Gastrocnemius medialis (tissue), 4 donors: ENCODE data around the gene ZNF423. TPM values are rescaled to one million over a fixed set of nuclear protein-coding genes. Genes with fewer than 3 reads are reported as not detected.
A peak's percentile ranks its signal among the peaks of the same experiment; 100 is the strongest.

Experiments used
- ATAC-seq, 2 donors: fragments of 150-250 bp; one replicate each; pipeline ENCODE4 v1.9.1; 2016
- DNase-seq, 2 donors: peaks; one replicate each; pipeline ENCODE4 v3.0.0-alpha.2; 2019
- H3K27ac ChIP-seq, 4 donors: fragments of 200-600 bp; sonication (generic); 1 replicate in 1 of 4; 2 replicates in 3 of 4; pipeline ENCODE4 v1.5.1; 2016 to 2018; ENCODE audit warnings: mild to moderate bottlenecking in 2 of 4, moderate library complexity in 1 of 4
- H3K27me3 ChIP-seq, 3 donors: fragments of 200-600 bp; sonication (generic) in 2 of 3; 1 replicate in 1 of 3; 2 replicates in 2 of 3; pipeline versions ENCODE4 v1.5.1 to v1.6.0; 2016 to 2019; ENCODE audit warnings: mild to moderate bottlenecking in 1 of 3, moderate library complexity in 1 of 3
- H3K36me3 ChIP-seq, 2 donors: fragments of 200-600 bp; sonication (generic) in 1 of 2; one replicate each; pipeline ENCODE4 v1.5.1; 2017 to 2018
- H3K4me1 ChIP-seq, 2 donors: fragments of 200-600 bp; sonication (generic) in 1 of 2; one replicate each; pipeline ENCODE4 v1.5.1; 2016 to 2017; ENCODE audit warnings: mild to moderate bottlenecking in 2 of 2
- H3K4me3 ChIP-seq, 4 donors: fragments of 200-600 bp; sonication (generic) in 3 of 4; 1 replicate in 1 of 4; 2 replicates in 3 of 4; pipeline ENCODE4 v1.5.1; 2016 to 2019; ENCODE audit warnings: mild to moderate bottlenecking in 2 of 4
- H3K9me3 ChIP-seq, 3 donors: fragments of 200-600 bp; sonication (generic) in 2 of 3; 1 replicate in 1 of 3; 2 replicates in 2 of 3; pipeline ENCODE4 v1.5.1; 2016 to 2019
- CTCF ChIP-seq, 5 experiments: fragments of 450-650 bp in 3 of 5; fragments of 200-600 bp in 2 of 5; sonication (generic) in 2 of 5; IDR thresholded peaks in 4 of 5; conservative IDR thresholded peaks in 1 of 5; 1 replicate in 4 of 5; 2 replicates in 1 of 5; pipeline ENCODE4 v1.5.1; 2016 to 2019; ENCODE audit warnings: antibody characterized with exemption in 5 of 5, mild to moderate bottlenecking in 3 of 5, moderate library complexity in 3 of 5
- POLR2A ChIP-seq, 2 donors: fragments of 450-650 bp; IDR thresholded peaks; one replicate each; pipeline ENCODE4 v1.6.1; 2017; ENCODE audit warnings: antibody characterized with exemption in 2 of 2, mild to moderate bottlenecking in 2 of 2, moderate library complexity in 2 of 2
- in situ Hi-C, 4 donors: fragments of 200-750 bp; cut with MboI; loops; one replicate each; pipeline versions ENCODE4 v1.15.0 to v1.8.0; 2017; ENCODE audit warnings: low sequenced_read_pairs in 4 of 4
- intact Hi-C: fragments of 100-400 bp; cut with DNase I; formaldehyde crosslinking; loops from one replicate; pipeline ENCODE4 v1.15.1; 2023; ENCODE audit warnings: low total_unique reads
- total RNA-seq, 4 donors: library from RNA; depleted of rRNA; stranded (reverse); fragments of >200 nt; gene quantifications; one replicate each; pipeline versions ENCODE4 v1.1.0 to v1.2.3, GENCODE V29; 2016

ZNF423 gene
- total RNA-seq, 4 donors from 2014 or later = 8.4 to 15.8 (median 12.5) TPM

DNA sequence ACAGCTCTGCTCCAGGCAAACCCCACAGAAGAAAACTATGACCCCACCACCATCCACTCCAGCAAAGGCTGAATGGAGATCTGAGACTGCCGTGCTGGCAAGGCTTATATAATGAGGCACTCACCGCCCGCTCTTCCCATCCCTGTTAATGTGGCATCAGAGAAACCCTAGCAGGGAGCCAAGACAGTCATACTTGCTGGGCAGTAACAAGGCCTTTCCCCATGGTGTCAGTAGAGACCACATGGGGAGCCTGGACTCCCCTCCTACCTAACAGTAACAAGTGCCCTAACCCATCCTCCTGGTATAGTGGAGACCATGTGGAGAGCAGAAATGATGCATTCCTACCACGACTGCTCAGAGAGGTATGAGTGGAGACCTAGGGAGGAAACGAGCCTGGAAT, 247.1 kb downstream of the ZNF423 start:
- no peak overlapping the region for H3K4me3 ChIP-seq
- intact Hi-C loops = loop anchor here (2.0 kb wide), 1 partner anchor 268 kb away; no protein-coding TSS in a partner anchor
- peaks cover 0 to 6% of the 10 kb centered on the region in 2 donors for H3K4me1 ChIP-seq
- H3K27ac ChIP-seq = no peak overlapping the region
- no peaks in the 10 kb centered on the region for H3K27me3 ChIP-seq
- no peaks in the 10 kb centered on the region for H3K9me3 ChIP-seq
- in situ Hi-C loops = loop anchor here (25.0 kb wide), 1 partner anchor 254 kb away; the partner anchor contains the start of gene ZNF423 (in 4 of the 4)
- peak; percentile 58 to 92 for ATAC-seq
- TF ChIP-seq POLR2A (IDR thresholded peaks at IDR 0.05) (no peak), CTCF (IDR thresholded peaks at IDR 0.05 in 4 of 5, conservative IDR thresholded peaks at IDR 0.05 in 1 of 5) (peak in 4 of 5 experiments; percentile 25 to 60 (median 52))
- DNase-seq = peak in 1 of 2 donors; percentile 45
- H3K36me3 ChIP-seq = no peaks in the 10 kb centered on the region

DNA sequence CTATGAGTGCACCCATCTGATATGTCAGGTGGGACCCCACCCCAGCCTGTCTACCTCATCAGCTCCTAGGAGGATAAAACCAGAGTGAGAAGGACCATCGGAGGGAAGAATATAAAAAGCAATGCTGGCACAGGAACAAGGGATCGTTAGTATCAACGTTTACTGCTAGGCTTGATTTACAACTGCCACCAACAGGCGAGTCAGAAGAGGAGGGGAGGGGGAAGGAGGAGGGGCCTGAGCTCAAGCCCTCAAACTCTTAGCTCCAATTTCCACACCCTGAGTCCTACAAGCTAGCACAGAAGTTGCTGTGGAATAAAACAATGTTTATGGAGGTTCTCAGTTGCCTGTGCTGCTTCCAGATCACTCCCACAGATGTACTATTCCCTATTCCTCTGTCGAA, 247.8 kb downstream of the ZNF423 start:
- no peak for DNase-seq
- Histone ChIP-seq H3K36me3 (no peaks in the 10 kb centered on the region), H3K4me1 (peaks cover 0 to 6% of the 10 kb centered on the region in 2 donors), H3K27ac (no peak overlapping the region), H3K9me3 (no peaks in the 10 kb centered on the region), H3K27me3 (no peaks in the 10 kb centered on the region), H3K4me3 (no peak overlapping the region)
- intact Hi-C loops (loop anchor here (2.0 kb wide), 1 partner anchor 269 kb away; no protein-coding TSS in a partner anchor), in situ Hi-C loops (loop anchor here (25.0 kb wide), 1 partner anchor 254 kb away; the partner anchor contains the start of gene ZNF423 (in 4 of the 4))
- TF ChIP-seq POLR2A (IDR thresholded peaks at IDR 0.05) = no peak
- no peak for TF ChIP-seq CTCF (IDR thresholded peaks at IDR 0.05 in 4 of 5, conservative IDR thresholded peaks at IDR 0.05 in 1 of 5)
- ATAC-seq = no peak

DNA sequence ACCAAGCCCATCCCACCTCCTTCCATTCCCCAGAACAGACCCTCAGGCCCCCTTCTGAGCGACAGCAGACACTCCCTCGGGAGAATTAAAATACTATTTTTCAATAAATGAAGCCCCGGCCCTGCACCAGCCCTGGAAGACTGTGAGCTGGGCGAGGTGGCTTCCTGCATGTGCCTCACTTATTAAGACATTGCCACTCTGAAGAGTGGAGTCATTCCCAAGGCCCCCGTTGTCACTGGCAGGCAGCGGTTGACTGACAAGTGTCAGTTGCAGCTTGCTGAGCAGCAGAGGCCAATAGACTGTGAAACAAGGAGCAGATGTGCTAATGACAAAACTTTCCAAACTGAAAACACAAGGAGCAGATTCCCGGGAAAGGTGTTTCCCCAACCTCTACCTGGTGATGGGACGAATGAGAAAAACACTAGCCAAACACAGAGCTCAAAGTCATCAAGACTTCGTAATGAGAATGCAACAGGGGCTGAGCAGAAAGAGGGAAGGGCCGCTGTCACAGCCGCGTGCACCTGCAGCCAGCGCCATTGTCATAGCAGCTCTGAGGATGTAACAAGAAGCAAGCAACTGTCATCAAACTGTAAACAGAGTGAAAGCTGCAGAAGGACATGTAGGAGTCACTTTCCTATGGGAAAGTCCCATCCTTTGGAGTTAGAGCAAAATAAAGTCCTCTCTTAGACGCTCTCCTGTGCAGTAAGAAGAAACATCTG, 250.2 kb downstream of the ZNF423 start:
- Histone ChIP-seq H3K27ac (no peak overlapping the region), H3K36me3 (no peaks in the 10 kb centered on the region), H3K4me1 (peaks cover 9 to 10% of the 10 kb centered on the region in 2 donors), H3K4me3 (no peak overlapping the region), H3K9me3 (no peaks in the 10 kb centered on the region), H3K27me3 (no peaks in the 10 kb centered on the region)
- no peak for DNase-seq
- in situ Hi-C loops = loop anchor here (25.0 kb wide), 1 partner anchor 257 kb away; the partner anchor contains the start of gene ZNF423 (in 4 of the 4)
- TF ChIP-seq CTCF (IDR thresholded peaks at IDR 0.05 in 4 of 5, conservative IDR thresholded peaks at IDR 0.05 in 1 of 5) (no peak), POLR2A (IDR thresholded peaks at IDR 0.05) (no peak)
- ATAC-seq = no peak
- intact Hi-C loops = no loop called here

- Histone ChIP-seq H3K36me3 (no peaks in the 10 kb centered on the region), H3K4me3 (no peak overlapping the region), H3K27ac (no peak overlapping the region), H3K27me3 (no peaks in the 10 kb centered on the region), H3K4me1 (peaks cover 9 to 10% of the 10 kb centered on the region in 2 donors), H3K9me3 (no peaks in the 10 kb centered on the region)
- intact Hi-C loops = no loop called here
- in situ Hi-C loops = loop anchor here (25.0 kb wide), 1 partner anchor 258 kb away; the partner anchor contains the start of gene ZNF423 (in 4 of the 4)
- DNase-seq (no peak), ATAC-seq (no peak)
- TF ChIP-seq POLR2A (IDR thresholded peaks at IDR 0.05) (no peak), CTCF (IDR thresholded peaks at IDR 0.05 in 4 of 5, conservative IDR thresholded peaks at IDR 0.05 in 1 of 5) (no peak)
Measured at GRCh38 chr16:49604602-49605001, 251.3 kb downstream of the ZNF423 start.
